MV-4-11 (cell line): ENCODE data around the gene KLHL42.

Experiments used
- DNase-seq: peaks from one replicate; lab custom pipeline; 2025; lab: John Stamatoyannopoulos, UW

The KLHL42 gene

DNA sequence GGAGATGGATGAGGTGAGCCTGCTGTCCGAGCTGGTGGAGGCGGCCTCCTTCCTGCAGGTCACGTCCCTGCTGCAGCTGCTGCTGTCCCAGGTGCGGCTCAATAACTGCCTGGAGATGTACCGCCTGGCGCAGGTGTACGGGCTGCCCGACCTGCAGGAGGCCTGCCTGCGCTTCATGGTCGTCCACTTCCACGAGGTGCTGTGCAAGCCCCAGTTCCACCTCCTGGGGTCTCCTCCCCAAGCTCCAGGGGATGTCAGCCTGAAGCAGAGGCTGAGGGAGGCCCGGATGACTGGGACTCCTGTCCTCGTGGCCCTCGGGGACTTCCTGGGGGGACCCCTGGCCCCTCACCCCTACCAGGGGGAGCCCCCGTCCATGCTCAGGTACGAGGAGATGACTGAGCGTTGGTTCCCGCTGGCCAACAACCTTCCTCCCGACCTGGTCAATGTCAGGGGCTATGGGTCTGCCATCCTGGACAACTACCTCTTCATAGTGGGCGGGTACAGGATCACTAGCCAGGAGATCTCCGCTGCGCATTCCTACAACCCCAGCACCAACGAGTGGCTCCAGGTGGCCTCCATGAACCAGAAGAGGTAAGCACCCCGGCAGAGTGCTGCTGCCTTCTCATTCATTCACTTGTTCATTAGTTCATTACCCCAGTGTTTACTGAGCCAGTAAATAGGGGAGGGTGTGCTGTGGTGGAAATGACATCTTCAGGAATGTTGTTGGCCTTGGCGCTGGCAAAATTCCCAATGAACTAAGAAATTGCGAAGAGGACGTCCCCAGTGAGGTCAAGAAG lies 777 bp downstream of the KLHL42 start:
- DNase-seq: no peak

DNA sequence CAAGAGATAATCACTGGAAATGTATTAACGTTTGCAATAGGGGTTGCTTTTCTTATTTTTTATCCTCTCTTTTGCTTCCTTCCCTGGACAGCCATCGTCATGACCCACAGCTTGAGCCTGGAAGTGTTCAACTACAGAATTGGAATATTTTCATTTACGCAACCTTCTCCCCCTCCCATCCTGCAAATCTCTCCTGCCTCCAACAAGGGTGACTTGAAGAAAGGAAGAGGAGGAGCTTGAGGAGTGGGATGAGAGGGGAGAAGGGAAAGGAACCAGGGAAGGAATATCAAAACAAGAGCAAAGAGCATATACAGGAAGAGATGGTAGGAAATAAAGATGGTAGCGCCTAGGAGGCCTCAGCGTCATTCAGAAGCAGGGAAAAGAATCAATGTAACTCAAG lies 1.6 kb downstream of the KLHL42 start:
- no peak for DNase-seq

DNA sequence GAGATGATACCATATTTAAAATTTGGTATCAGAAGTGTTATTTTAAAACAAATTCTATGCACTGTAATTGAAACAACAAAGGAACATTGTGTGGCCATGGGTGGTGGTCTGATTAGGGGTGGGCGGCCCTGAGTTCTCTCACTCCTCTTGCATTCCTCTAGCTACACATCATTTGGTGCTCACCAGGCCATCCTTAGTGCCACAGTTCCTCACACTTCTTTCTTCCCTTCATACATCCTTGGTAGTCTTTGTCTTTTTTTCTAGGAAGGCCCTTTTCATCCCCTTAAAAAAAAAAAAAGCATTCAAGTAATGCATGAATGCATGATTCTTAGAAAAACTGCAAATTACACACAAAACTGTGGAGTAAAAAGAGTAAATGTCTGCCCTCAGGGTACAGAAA lies 2.4 kb downstream of the KLHL42 start:
- DNase-seq: no peak

DNA sequence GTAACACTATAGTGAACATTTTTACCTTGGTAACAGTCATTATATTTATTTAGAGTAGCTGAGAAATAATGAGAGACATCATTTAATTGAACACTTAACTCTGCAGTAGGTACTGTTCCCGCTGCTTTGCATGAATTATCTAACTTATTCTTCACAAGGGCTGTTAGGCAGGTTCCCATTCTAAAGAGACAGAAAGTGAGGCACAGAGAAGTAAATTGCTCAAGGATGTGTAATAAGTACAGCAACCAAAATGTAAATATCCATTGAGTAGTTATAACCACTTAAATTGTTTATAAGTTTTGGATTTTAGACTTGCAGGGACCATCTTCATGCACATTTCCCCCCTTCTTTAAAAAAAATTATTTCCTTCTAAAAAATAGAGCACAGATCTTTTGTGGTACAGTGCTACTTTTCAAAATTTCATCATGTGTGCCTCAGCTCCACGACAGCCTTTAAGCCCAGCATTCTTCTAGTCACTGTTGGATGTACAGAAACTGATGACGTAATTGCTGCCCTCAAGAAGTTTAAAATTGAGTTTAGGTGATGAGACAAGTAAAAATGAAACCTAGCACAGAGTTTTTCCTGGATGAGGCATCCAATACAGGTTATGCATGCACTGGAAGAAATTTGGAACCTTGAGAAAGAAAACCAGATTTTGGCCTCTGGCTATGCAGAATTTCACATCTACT lies 6.0 kb downstream of the KLHL42 start:
- DNase-seq: peak; percentile 68

DNA sequence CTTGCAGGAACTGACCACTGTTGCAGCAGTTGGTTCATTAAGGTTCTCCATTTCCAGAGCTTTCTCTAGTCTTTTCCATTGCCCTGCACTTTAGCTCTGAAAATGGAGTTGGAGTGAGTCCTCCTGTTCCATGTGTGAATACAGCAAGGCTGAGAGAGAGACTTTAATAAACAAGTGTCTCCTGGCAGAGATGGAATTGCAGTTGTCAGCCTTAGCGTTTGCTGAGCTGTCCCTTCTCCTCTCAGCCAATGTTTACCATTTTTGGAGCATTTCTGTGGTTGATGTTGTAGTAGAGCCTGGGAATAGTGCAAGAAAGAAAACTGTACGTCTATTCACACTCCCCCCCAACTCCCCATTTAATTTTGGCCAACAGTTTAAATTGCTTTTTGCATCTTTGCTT lies 7.5 kb downstream of the KLHL42 start:
- DNase-seq: no peak

DNA sequence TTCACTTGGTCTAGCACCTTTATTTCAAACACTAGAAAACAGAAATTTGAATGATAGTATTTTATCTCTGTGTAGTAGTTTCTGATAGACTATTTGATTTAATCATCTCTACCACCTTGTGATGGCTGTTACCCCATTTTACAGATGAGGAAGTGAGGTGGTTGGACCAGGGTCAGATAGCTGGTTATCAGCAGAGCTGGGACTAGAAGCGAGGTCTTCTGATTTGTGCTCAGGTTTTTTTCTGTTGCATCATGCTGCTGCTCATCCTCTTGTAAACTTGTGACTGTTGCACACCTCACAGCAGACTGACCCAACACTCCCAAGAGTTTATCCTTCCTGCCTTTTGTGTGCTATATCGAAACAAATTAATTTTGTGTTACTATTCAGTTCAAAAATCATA lies 10.1 kb downstream of the KLHL42 start:
- DNase-seq: no peak

DNA sequence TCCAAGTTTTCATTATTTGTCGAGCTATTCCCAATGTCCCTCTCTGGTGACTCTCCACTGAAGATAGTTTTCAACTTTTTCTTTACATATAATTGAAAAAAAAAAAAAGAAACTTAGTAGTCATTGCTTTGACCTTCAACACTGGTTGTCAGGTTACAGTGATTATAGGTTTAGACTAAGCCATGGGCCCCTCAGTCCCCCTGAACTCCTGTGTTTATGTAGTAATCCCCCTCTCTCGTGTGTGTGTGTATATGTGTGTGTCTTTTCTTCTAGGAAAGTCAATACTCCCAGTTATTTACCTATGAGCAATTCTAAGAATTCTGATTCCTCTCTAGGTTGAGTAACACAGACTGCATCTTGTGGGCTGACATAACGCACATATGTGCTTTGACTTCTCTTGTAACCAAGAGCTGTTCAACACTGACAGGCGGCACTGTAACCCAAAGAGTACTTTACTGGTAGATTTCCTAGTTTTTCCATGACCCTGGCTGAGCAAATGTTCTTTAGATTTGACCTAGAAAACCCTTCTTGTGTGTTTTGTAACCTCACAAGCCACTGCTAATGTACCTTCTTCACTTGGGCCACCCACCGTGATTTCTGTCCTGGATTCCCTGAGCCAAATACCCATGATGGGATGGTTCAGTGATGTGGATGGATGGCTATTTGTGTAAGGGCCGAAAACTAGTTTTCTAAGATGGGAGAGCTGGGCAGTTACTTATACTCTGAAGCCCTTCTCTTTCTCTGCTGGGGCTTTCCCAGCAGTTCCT lies 15.0 kb downstream of the KLHL42 start:
- no peak for DNase-seq

DNA sequence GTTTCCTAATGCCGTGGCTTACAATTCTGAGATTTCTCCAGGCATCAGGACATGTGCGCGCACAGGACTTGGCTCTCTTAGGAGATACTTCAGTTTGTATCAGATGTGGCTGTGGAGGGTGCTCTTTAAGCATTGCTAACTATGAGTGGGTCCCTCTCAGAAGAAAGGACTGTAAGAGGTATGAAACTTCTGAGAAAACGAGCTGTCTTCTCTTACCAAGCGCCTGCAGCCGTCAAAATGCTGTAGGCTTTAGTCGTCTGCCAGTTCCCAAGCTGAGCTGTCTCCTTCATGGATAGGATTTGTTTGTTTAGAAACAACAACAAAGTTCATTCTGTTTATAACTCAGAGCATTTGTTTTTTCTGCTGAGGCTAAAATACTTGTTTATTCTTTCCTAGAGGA lies 16.1 kb downstream of the KLHL42 start:
- no peak for DNase-seq

DNA sequence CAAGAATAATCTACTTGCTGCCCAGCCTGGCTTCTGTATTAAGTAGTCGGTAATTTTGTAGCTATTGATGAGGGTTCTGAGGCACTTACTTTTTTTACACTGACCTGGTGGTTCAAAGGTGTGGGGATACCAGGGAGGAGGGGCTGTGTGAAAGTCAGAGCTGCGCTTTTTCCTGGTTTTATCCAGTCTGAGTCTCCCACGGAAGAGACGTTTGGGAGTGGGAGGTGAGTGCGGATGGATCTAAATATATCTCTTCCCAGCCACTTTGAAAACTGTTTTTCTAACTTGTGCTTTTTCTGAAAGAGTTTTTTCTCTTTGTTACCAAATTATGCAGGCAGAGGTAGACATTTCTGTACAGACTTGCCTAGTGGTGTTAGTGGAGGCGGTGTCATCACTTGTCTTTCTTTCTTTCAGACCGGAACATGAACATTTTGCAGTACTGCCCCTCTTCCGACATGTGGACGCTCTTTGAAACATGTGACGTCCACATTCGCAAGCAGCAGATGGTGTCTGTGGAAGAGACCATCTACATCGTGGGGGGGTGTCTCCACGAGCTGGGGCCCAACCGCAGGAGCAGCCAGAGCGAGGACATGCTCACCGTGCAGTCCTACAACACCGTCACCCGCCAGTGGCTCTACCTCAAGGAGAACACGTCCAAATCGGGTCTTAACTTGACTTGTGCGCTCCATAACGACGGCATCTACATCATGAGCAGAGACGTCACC lies 17.4 kb downstream of the KLHL42 start:
- DNase-seq: no peak

DNA sequence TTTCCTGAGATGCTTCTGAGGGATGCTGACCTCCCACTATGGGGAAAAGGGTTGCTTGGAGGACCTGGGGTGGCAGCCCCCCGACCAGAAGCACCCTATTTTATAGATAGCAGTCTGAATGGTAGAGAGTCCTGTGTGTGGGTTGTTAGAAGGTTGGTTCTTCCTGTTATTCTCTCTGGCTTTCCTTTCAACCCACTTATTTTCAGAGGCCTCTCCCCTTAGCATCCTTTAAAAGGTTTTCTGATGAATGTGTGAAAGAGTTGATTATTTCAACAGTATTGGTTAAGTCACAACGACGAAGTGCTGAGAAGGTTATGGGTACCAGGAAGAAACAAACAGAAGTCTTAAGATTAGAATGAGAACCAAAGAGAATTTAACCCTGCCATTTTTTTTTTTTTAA lies 20.8 kb downstream of the KLHL42 start:
- DNase-seq: no peak

DNA sequence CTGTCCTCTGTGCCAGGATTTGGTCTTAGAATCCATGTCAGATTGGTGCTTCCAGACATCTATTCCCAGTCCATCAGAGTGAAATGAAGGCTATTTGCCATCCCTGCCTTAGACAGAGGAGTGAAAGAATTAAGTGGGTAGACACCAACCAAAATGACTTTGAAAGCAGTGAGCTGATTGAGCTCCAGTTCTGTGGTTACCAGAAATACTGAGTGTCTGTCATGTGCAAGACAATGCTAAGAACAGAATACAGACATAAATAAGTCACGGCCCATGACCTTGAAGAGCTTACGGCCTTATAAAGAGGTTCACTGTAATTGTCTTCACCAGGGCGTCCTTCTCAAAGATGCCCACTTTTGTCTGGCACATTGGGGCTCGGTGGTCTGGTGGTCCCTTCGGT lies 21.6 kb downstream of the KLHL42 start:
- DNase-seq: no peak

DNA sequence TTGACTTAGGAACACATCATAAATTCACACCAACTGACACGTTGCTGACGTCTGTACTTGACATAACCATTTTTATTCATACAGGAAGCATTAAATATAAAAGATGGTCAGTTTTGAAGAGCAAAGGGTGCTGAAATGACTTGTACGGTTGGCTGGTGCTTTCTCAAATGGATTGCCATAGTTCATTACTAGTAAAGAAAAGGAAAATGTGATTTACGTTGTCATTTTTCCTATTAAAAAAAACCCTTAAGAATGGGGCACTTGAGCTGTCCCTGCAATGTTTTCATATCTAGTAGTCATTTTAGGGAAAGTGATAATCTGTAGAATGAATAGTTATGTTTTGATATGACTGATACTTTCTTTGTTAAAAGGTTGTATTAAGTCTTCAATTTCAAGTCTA lies 22.5 kb downstream of the KLHL42 start:
- DNase-seq: no peak

DNA sequence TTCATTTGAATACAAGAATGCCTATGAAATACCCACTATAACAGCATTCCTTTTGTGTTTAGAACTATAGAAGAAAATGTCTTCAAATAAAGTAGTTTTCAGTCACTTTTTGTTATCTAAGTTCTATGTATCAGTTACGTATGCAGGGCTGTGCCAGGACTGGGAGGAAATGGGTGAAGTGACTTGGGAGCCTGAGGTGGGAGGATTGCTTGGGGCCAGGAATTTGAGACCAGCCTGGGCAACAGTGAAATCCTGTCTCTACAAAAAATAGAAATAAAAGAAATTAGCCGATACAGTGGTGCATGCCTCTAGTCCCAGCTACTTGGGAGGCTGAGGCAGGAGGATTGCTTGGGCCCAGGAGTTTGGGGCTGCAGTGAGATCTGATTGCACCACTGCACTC lies 22.9 kb downstream of the KLHL42 start:
- no peak for DNase-seq

DNA sequence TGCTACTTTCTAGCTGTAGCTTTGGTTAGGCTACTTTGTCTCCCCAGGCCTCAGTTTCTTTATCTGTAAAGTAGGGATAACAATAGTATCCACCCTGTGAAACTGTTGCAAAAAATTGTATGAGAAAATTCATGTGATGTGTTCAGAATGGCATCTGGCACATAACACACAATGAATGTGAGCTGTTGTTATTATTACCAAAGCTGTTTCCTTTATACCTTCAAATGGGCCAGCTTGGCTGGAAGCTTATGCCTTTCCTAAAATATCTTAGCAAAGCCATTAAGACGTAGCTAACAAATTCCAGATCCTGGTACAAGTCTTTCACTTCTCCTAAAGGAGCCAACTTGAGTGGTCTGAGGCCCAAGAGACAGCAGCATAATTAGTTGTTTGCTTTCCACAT lies 25.2 kb downstream of the KLHL42 start:
- DNase-seq: no peak

DNA sequence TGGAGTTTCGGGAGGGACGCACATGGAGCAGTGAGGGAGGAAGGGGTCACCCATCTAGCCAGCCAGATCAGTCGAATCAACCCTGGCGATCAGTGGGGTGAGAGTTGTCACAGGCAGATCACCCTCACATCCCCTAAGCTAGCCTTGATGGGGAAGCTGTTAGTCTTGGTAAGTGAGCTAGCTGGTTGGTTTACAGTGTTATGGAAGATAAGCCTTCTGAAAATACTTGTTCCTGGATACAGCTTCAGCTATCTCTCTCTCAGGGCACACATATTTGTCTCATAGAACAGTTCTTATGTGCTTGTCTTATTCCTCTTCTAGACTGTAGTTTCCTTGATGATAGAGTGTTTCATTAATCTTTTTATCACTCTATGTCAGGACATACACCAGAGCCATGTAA lies 26.2 kb downstream of the KLHL42 start:
- no peak for DNase-seq

DNA sequence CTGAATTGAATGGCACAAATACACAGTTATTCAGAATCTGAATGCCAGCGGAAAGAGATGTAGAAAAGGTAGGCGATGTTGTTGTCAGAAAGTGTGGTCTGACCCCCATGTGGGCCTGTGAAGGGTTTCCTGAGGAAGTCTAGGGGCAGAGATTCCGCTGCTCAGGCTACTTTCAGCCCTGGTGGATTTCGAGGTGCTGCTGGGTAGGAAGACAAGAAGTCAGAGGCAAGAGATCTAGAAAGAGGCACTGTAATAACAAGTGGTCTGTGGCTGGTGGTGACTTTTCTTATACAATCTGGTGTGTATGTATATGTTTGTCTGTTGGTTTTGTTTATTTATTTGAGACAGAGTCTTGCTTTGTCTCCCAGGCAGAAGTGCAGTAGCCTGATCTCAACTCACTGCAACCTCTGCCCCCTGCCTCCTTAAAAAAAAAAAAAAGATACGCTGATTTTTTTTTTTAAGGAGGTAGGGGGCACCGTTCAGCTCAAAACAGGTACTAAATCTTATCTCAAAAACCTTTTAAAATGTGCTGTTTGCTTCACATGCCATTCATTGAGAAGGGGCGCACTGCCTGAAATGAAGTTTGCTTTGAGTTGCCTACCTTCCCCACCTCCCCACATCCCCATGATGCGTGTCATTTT lies 27.1 kb downstream of the KLHL42 start:
- DNase-seq: no peak

DNA sequence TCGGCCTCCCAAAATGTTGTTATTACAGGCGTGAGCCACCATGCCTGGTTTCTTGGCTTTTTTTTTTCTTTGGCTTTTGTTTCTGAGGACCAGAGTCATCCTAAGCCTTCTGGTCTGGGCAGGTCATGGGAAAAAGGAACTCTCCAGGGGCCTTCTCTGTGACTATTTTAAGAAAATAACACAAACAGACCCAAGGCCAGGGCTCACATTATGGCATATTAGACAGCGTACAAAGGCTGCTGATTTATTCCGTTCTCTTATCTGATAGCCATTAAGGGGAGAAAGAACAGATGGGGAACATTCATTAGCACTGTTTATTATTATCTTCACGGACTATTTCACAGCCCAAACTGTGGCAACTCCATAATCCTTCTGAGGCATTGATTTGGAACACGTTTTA lies 28.8 kb downstream of the KLHL42 start:
- no peak for DNase-seq

DNA sequence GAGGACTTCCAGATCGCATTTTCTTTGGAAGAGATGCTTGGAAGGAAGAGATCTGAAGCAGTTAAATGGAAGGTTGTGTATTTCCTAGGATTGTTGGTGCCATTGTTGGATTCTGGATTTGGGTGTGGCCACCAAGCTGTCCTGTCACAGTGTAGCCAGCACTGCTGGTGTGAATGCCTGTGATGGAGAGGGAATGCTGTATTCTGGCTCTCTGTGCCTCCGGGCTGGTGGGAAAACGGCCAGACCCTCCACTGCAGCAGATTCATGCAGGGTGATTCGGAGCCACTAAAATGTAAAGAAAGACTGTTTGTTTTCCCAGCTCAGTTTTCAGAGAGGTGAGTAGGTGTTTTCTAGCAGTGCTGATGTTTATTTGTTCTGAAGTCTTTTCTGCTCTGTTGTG lies 30.7 kb downstream of the KLHL42 start:
- DNase-seq: no peak

DNA sequence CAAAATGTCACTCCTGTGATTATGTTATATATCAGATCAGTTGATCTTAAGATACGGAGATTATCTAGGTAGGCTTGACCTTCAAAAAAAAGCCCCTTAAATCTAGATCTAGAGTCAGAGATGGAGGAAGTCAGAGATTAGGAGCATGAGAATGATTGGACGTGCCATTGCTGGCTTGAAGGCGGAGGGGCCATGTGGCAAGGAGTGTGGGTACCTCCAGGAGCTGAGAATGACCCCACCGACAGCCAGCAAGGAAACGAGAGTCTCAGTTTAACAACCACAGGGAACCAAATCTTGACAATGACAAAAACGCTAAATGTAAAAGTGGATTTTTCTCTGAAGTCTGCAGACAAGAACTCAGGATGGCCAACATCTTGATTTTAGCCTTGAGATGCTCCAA lies 32.5 kb downstream of the KLHL42 start:
- DNase-seq: peak; percentile 39

DNA sequence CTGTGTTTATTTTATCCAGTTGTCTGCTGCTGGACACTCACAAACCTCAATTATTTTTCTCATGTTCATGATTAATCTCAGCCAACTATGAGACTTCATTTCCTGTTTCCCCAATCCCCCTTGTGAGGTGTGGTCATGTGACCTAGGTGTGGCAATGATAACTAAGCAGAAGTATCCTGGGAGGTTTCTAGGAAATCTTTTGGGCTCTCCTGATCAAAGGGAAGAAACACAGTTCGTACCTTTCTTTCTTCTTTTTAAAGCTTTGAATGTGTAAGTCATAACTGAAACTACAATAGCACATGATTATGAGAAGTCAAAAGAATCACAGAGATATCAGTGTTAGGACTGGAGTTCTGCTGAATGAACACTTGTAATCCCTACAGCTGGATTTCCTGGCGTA lies 34.4 kb downstream of the KLHL42 start:
- DNase-seq: no peak

DNA sequence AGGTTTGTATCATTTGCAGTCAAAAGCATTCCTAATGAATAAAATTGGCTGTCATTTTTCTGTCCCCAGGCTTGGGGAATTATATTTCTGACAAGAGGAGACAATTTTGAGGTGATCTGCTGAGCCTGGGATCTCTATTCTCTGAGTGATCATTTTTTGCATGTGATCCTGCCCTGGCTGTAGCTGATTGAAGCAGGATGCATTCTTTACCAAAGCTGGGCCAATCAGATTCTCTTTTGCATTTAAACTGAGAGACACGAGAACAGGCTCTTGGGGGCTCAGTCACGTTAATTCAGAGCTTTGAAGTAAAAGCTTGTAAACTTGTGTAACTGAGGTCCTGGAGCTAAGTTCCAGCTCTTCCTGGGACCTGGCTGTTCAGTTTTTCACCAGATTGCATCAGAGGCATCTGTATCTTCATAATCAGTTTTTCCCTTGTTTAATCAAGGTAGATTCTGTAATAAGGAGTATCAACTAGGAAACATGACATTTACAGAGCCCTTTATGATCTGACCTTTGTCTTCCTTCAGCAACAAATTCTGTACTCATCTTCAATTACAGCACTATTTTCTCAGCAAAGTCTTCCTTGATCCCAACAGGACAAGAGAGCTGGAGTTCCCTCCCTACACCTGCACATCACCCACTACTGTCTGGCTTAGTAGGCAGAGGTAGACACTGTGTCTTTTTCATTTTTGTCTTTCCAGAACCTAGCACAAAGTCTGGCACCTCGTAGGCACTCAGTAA lies 35.0 kb downstream of the KLHL42 start:
- DNase-seq: no peak
